Lower leg skin (tissue), 3 donors: Measurements from ENCODE around the gene APOL6.

Experiments used
- CTCF ChIP-seq, 3 donors: fragments of 450-650 bp; IDR thresholded peaks; one replicate each; pipeline ENCODE4 v1.5.1; 2016; ENCODE audit warnings: antibody characterized with exemption in 3 of 3, mild to moderate bottlenecking in 3 of 3, moderate library complexity in 2 of 3
- POLR2A ChIP-seq, 2 donors: fragments of 450-650 bp; IDR thresholded peaks; one replicate each; pipeline ENCODE4 v1.6.1; 2016 to 2017; ENCODE audit warnings: antibody characterized with exemption in 2 of 2, mild to moderate bottlenecking in 1 of 2, moderate library complexity in 1 of 2

- no peak for TF ChIP-seq CTCF (IDR thresholded peaks at IDR 0.05)
- TF ChIP-seq POLR2A (IDR thresholded peaks at IDR 0.05) = no peak
These were observed 69.3 kb downstream of the APOL6 start, which contains the start of gene APOL5 for GRCh38 chr22:35717572-35717971.
